ENCODE data around the gene MXI1. TPM values are rescaled to one million over a fixed set of nuclear protein-coding genes. Genes with fewer than 3 reads are reported as not detected.
"Not testable (repeated sequence)": the region's sequence is repeated elsewhere in the genome, so short reads cannot be mapped to it uniquely, and the experiment has no call there.

MXI1 gene
- total RNA-seq, 1 experiment from 2014 or later: 31.8 TPM

DNA sequence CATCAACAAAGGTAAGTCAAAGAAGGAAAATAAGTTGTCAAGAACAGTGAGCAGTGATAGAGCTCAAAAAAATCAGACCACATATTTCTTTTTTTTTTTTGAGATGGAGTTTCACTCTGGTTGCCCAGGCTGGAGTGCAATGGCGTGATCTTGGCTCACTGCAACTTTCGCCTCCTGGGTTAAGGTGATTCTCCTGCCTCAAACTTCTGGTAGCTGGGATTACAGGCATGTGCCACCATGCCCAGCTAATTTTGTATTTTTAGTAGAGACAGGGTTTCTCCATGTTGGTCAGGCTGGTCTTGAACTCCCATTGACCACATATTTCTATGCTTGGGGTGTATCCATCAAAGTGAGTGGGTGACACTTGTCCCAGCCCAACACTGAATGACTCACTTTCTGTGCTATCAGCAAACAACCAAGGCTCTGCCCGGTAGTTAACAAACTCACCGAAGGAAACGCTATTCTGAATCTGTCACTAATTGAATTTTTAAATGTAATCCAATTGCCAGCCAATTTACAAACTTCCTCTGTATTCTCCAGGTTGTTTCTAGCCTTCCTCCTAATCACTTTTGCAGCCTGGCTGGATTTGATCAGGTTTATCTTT is 116.9 kb downstream of the MXI1 start:
- in situ Hi-C loops (cut with HindIII; ENCODE audit: low pct_unique_long_range_greater_than_20kb, low sequenced_read_pairs): no loop called here
- no peak for DNase-seq (ENCODE audit: low read depth)

DNA sequence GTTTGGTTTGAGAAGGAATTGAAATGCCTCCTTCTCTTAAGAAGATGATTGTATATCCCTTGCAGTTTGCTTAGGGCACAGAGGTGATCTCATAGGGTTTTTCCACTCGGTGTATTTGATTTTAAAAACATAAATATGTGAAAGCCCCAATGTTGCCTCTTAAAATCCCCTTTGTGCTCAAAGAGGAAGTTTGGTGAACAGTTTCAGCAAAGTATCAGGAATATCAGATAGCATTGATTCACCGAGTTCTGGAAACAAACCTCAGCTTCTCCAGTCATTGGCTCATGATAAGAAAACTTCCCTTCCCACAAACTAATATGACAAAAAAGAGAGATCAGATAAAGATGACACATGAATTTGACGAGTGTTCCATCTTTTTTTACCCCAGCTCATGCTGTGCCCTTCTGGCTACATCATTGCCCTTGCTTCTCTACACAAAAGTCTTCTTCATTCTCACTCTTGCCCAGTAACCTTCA is 117.4 kb downstream of the MXI1 start:
- DNase-seq (ENCODE audit: low read depth): no peak
- in situ Hi-C loops (cut with HindIII; ENCODE audit: low pct_unique_long_range_greater_than_20kb, low sequenced_read_pairs): loop anchor here (25.0 kb wide), 1 partner anchor 237 kb away; the partner anchor contains the start of gene SMC3

GRCh38 chr10:110326351-110327032 is 119.1 kb downstream of the MXI1 start:
- peak; percentile 63 for DNase-seq (ENCODE audit: low read depth)
- in situ Hi-C loops (cut with HindIII; ENCODE audit: low pct_unique_long_range_greater_than_20kb, low sequenced_read_pairs): loop anchor here (25.0 kb wide), 1 partner anchor 236 kb away; the partner anchor contains the start of gene SMC3

DNA sequence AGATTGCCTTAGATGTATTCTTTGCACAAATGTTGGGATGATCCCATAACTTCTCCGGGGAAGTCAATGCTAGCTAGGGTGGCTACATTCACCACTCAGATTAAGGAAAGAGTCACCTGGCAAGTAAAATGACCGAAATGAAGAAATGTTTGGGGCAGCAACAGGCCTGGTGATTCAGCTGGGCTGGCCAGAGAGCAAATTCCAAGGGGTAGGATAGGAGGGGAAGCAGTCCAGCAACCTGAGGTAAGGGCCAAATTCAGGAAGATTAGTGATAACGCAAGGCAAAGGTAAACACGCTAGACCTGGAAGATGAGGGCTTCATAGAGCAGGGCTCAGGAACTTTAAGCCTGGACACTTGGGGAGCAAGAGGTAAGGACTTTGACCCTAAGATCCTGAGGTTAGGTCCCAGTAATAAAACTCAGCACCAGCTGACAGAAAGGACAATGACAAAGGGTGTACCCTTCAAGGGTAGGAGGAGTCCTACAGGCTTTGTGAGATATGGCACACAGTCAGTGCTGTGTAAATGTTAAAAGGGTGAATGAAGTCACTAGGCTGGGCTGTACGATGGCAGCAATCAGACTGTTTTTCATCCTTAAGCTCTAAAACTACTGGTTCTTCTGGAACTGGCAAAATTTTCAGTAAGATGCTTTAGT is 120.0 kb downstream of the MXI1 start:
- in situ Hi-C loops (cut with HindIII; ENCODE audit: low pct_unique_long_range_greater_than_20kb, low sequenced_read_pairs): loop anchor here (25.0 kb wide), 1 partner anchor 235 kb away; the partner anchor contains the start of gene SMC3
- no peak for DNase-seq (ENCODE audit: low read depth)

DNA sequence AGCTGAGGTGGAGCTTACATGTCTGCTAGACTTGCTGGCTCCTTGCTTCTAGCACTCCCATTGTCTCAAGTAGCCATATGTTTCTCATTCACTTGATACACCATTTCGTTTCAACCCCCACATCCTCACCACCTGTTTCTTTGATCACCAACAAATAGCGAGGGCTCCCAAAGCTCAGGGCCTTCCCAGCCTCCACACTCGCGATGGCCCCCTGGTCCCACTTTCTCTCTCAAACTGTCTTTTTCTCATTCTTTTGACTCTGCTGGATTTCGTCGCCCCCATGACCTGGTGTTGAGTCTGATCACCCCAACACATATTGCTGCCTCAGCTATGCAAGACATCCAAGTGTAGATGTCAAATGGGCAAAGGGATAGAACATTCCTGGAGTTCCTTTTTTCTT is 123.3 kb downstream of the MXI1 start:
- in situ Hi-C loops (cut with HindIII; ENCODE audit: low pct_unique_long_range_greater_than_20kb, low sequenced_read_pairs): loop anchor here (10.0 to 25.0 kb wide), 2 partner anchors 114 to 232 kb away; partner anchors contain the start of gene SMC3

GRCh38 chr10:110331226-110331795 is 123.9 kb downstream of the MXI1 start:
- in situ Hi-C loops (cut with HindIII; ENCODE audit: low pct_unique_long_range_greater_than_20kb, low sequenced_read_pairs): loop anchor here (10.0 to 25.0 kb wide), 2 partner anchors 113 to 231 kb away; partner anchors contain the start of gene SMC3
- not testable (repeated sequence) for DNase-seq (ENCODE audit: low read depth)

More for the DNA sequence above, 123.3 kb downstream of the MXI1 start:
- DNase-seq (ENCODE audit: low read depth): no peak

- in situ Hi-C loops (cut with HindIII; ENCODE audit: low pct_unique_long_range_greater_than_20kb, low sequenced_read_pairs): loop anchor here (10.0 to 25.0 kb wide), 2 partner anchors 111 to 228 kb away; partner anchors contain the start of gene SMC3
- DNase-seq (ENCODE audit: low read depth): no peak
Observed at GRCh38 chr10:110334061-110334656, 126.8 kb downstream of the MXI1 start.

DNA sequence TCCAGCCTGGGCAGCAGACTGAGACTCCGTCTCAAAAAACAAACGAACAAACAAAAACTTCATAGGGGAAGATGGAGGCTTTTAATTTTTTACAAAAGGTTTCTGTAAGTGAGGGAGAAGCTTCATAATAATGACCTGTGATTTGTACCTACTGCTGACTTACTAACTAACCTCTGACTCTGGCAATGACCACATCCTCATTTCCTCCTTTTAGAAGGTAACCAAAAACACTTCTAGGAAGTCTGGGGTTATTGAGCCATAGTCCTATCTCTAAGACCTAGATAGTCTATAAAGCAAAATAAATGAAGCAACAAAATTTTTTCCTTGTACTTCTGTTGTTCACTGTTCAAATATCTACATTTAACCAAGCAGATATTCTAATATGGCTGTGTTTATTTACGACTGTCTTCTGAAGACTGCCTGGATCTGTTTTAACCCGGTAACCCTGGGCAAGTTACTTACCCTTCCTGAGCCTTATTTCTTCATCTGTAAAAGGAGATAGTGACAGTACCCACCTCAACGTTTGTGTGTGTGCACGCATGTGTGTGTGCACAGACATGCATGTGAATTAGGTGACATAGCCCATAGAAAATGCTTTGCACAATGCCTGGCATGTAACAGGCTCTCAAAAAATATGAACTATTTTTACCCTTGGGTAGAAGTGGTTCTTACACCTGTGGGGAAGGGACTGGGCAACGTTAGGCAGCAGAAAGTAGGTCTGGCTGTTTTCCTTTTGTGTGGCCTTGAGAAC is 128.1 kb downstream of the MXI1 start:
- DNase-seq (ENCODE audit: low read depth): no peak
- in situ Hi-C loops (cut with HindIII; ENCODE audit: low pct_unique_long_range_greater_than_20kb, low sequenced_read_pairs): loop anchor here (10.0 to 25.0 kb wide), 2 partner anchors 109 to 227 kb away; partner anchors contain the start of gene SMC3

DNA sequence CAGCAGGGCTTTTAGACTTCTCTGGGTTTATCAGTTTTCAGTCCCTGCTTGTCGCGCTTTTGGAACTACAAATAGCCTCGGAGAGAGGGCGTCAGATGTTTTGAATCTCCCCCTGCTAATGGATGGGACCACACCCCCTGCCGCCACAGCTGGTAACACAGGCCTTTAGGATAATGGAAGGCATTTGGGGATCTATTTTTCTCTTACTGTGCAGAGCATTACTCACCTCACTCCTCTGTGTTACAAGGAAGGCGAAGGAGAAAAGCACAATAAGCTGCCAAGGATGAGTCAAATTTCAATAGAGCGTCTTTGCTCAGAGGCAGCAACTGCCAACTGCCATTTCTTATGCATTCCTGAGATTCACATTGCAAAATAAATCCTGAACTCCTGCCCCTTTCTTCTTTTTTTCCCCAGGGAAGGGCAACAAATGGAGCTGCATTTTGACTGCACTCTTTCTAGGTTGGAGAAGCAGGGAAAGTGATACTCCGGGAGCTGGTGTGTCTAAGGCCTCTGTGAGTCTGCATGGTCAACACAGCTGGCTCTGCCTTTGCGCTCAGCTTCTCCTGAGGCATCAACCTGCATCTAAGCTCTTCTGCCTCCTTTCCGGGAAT is 128.8 kb downstream of the MXI1 start:
- in situ Hi-C loops (cut with HindIII; ENCODE audit: low pct_unique_long_range_greater_than_20kb, low sequenced_read_pairs): loop anchor here (10.0 to 25.0 kb wide), 2 partner anchors 109 to 226 kb away; partner anchors contain the start of gene SMC3
- DNase-seq (ENCODE audit: low read depth): peak; percentile 76

Other genes with a start within 250 kb of the MXI1 start
- gene ADD3, start 199.6 kb upstream of the MXI1 start, total RNA-seq (2014; rRNA removed; shearing (Covaris generic); ENCODE audit: low replicate concordance): 110 and 342 TPM in 2 replicates
- 2.2 and 7.5 TPM in 2 replicates for gene SMNDC1, start 97.3 kb downstream of the MXI1 start, total RNA-seq (2014; rRNA removed; shearing (Covaris generic); ENCODE audit: low replicate concordance)